HepG2 (cell line): ENCODE data around the gene RRN3. TPM values are rescaled to one million over a fixed set of nuclear protein-coding genes. Genes with fewer than 3 reads are reported as not detected.
"Not testable (repeated sequence)": the region's sequence is repeated elsewhere in the genome, so short reads cannot be mapped to it uniquely, and the experiment has no call there.

Source experiments
- ATAC-seq: fragments of 200-7000 bp; cut with Tn5 transposase; 3 replicates; pipeline ENCODE4 v1.9.1; 2020; ENCODE audit warnings: mild to moderate bottlenecking, moderate library complexity
- BruUV-seq: library from RNA; stranded (reverse); fragments of 400-500 nt; replicated peaks from 2 replicates; lab custom pipeline; 2021; lab: Mats Ljungman, UMichigan
- CTCF ChIA-PET: fragments of 300-600 bp; formaldehyde crosslinking; extraction: SDS; loops from one replicate; lab custom pipeline; 2021; ENCODE audit warnings: low total read pairs, inconsistent platforms, low intra/inter-chr PET ratio; lab: Yijun Ruan, JAX
- POLR2A ChIA-PET: fragments of 350-600 bp; sonication (Branson Sonifier 250); formaldehyde crosslinking; loops from one replicate; lab custom pipeline; 2020; ENCODE audit warnings: antibody characterized with exemption, inconsistent platforms; lab: Yijun Ruan, JAX
- DNase-seq: peaks from one replicate; pipeline ENCODE4 v3.0.0-alpha.2; 2015; ENCODE audit warnings: low spot score
- FAIRE-seq: peaks from 3 replicates; lab custom pipeline; 2011; peaks lifted over from hg19 to GRCh38; lab: Jason Lieb, UNC
- H2AFZ ChIP-seq: one replicate; pipeline ENCODE4 v1.6.1; 2011; ENCODE audit warnings: low read length, inconsistent platforms
- H3K27ac ChIP-seq: fragments of 300-600 bp; 3 replicates; pipeline ENCODE4 v1.8.0; 2011; ENCODE audit warnings: mixed run types, mild to moderate bottlenecking, mixed read lengths, low read length, inconsistent platforms; ENCODE audit not compliant: insufficient read depth; ENCODE audit errors: extremely low read length
- H3K27me3 ChIP-seq, 2 experiments: fragments of 200-600 bp in 1 of 2; 2 replicates in 1 of 2; 3 replicates in 1 of 2; pipeline versions ENCODE4 v1.6.0 to v1.8.0; 2011; ENCODE audit warnings: low read length in 2 of 2, mild to moderate bottlenecking in 2 of 2, moderate library complexity in 2 of 2, inconsistent platforms in 1 of 2; ENCODE audit not compliant: insufficient read depth in 2 of 2, control insufficient read depth in 1 of 2
- H3K36me3 ChIP-seq, 2 experiments: fragments of 200-600 bp in 1 of 2; replicated peaks in 1 of 2; 2 replicates in 1 of 2; 3 replicates in 1 of 2; pipeline versions ENCODE4 v1.5.1 to v1.8.0; 2011; ENCODE audit warnings: low read length in 2 of 2, inconsistent platforms in 1 of 2; ENCODE audit not compliant: insufficient read depth in 2 of 2, control insufficient read depth in 1 of 2
- H3K4me1 ChIP-seq: 2 replicates; pipeline ENCODE4 v1.5.1; 2012; ENCODE audit warnings: low read length, inconsistent platforms; ENCODE audit not compliant: insufficient read depth
- H3K4me2 ChIP-seq: 2 replicates; pipeline ENCODE4 v1.6.0; 2011; ENCODE audit warnings: low read depth, low read length, inconsistent platforms
- H3K4me3 ChIP-seq, 3 experiments: fragments of 200-600 bp in 1 of 3; sonication (generic), shearing (Covaris generic) in 1 of 3; replicated peaks in 1 of 3; 2 replicates each; pipeline ENCODE4 v1.5.1; 2011 to 2016; ENCODE audit warnings: low read length in 3 of 3, inconsistent platforms in 2 of 3, low read depth in 2 of 3, mild to moderate bottlenecking in 2 of 3, control low read depth in 1 of 3, mixed read lengths in 1 of 3; ENCODE audit not compliant: insufficient read depth in 1 of 3
- H3K79me2 ChIP-seq: one replicate; pipeline ENCODE4 v1.6.1; 2011; ENCODE audit warnings: low read length, inconsistent platforms; ENCODE audit not compliant: insufficient read depth
- H3K9ac ChIP-seq: 2 replicates; pipeline ENCODE4 v1.6.0; 2011; ENCODE audit warnings: mild to moderate bottlenecking, low read depth, low read length, inconsistent platforms; ENCODE audit not compliant: insufficient read depth
- H3K9me3 ChIP-seq: 2 replicates; pipeline ENCODE4 v1.5.1; 2012; ENCODE audit warnings: mild to moderate bottlenecking, low read length
- H4K20me1 ChIP-seq: 2 replicates; pipeline ENCODE4 v1.6.0; 2011; ENCODE audit warnings: inconsistent platforms, mild to moderate bottlenecking, low read length, moderate library complexity; ENCODE audit not compliant: insufficient read depth
- WGBS: methylation state at CpG from one replicate; pipeline ENCODE4 v1.1.6; 2017; ENCODE audit warnings: low lambda C conversion rate; 5-methylcytosine and 5-hydroxymethylcytosine counted together
- in situ Hi-C: cut with HindIII; loops from 2 replicates; pipeline ENCODE4 v1.10.0; 2017; ENCODE audit warnings: low pct_unique_long_range_greater_than_20kb; ENCODE audit not compliant: extremely low pct_ligation_motif_present
- intact Hi-C: fragments of 100-400 bp; cut with micrococcal nuclease; formaldehyde crosslinking; loops from one replicate; pipeline ENCODE4 v1.10.0; 2022; ENCODE audit not compliant: unreplicated experiment
- polyA plus RNA-seq, 8 experiments: library from polyadenylated mRNA; depleted of rRNA in 3 of 8; stranded (reverse) in 7 of 8; unstranded in 1 of 8; fragments of >200 nt; fragmentation: Illumina TruSeq in 4 of 8; extraction: Trizol in 4 of 8; gene quantifications; 2 replicates each; pipeline versions ENCODE4 v1.2.1 to v1.2.3, GENCODE V29; 2011 to 2016; ENCODE audit warnings: low read depth in 4 of 8, missing spikeins in 1 of 8, mixed read lengths in 1 of 8; ENCODE audit not compliant: insufficient read depth in 1 of 8
- total RNA-seq, 5 experiments: library from RNA; depleted of rRNA; stranded (reverse); fragments of >200 nt; fragmentation: Illumina TruSeq; extraction: Trizol; gene quantifications; 2 replicates each; pipeline ENCODE4 v1.2.3, GENCODE V29; 2016; ENCODE audit warnings: low read depth in 1 of 5

RRN3 gene
- total and polyA plus RNA-seq, 2 of the 13 experiments (the other 11 are each of a cell fraction or from before 2014, with no cell fraction given): 45.8 to 67.0 TPM

DNA sequence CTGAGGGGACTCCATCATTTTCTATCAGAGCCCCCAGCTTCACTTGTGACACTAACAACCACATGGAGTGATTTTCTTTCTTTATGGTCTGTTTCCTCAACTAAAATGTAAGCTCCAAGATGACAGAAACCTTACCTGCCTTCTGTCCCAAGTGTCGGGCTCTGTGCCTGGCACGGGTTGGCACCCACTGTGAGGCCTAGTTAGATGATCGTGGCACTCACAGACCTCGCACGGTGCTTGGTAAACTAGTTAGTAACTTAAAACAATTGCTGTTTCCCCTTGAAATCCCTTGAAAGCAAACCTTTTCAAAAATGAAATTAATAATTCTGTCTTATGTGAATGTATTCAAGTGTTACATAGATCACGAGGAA is 65.7 kb downstream of the RRN3 start:
- not testable (repeated sequence) for FAIRE-seq

DNA sequence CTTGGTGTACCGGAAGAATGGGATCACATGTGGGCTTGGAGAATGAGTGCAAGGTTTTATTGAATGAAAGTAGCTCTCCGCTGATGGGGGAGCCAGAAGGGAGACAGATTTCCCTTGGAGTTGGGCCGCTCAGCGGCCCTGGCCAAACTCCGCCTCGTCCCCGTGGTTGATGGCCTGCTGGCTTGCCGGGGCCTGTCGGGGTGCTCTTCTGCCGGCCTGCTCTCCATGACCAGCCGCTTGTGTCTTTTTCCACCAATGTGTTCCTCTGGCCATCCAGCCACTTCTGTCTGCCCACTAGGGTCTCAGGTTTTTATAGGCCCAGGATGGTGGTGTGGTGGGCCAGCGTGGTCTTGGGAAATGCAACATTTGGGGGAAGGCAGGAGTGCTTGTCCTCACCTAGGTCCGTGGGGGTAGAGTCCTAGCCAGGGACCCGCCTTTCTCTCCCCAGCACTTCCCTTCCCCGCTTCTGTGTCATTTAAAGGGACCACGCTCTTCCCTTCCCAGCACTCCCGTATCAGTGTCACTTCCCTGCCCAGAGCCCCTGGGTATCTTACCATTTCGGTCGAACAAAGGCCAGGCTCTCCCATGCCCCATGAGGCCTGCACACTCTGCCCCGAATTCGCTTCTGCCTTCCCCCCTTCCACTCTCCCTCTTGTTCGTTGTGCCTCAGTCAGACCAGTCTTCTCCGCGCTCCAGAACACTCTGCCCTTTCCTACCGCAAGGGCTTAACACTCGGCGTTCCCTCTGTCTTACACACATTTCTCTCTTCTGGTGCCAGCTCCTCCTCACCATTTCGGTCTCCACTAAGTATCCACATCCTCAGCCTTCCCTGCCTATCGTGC is 66.3 kb downstream of the RRN3 start:
- H3K27ac ChIP-seq, H3K27me3 ChIP-seq, H3K4me3 ChIP-seq, H3K9me3 ChIP-seq, H4K20me1 ChIP-seq, H3K9ac ChIP-seq, intact Hi-C loops, H2AFZ ChIP-seq, BruUV-seq, CTCF ChIA-PET, H3K79me2 ChIP-seq, POLR2A ChIA-PET, H3K4me2 ChIP-seq, DNase-seq, ATAC-seq, in situ Hi-C loops, FAIRE-seq, H3K4me1 ChIP-seq: not testable (repeated sequence)
- WGBS: 97% methylated on average over 29 of the region's 29 CpGs
- peaks cover 37 to 80% of the 10 kb centered on the region in 2 experiments for H3K36me3 ChIP-seq

More for the DNA sequence above, 65.7 kb downstream of the RRN3 start:
- H3K4me3 ChIP-seq, H3K9me3 ChIP-seq, in situ Hi-C loops, intact Hi-C loops, H3K27ac ChIP-seq, H3K79me2 ChIP-seq, ATAC-seq, H3K4me2 ChIP-seq, H4K20me1 ChIP-seq, H3K9ac ChIP-seq, DNase-seq, H3K27me3 ChIP-seq, H2AFZ ChIP-seq, POLR2A ChIA-PET, H3K4me1 ChIP-seq, CTCF ChIA-PET, BruUV-seq: not testable (repeated sequence)
- 98% methylated on average over 6 of the region's 6 CpGs for WGBS
- H3K36me3 ChIP-seq: peaks cover 38 to 80% of the 10 kb centered on the region in 2 experiments

DNA sequence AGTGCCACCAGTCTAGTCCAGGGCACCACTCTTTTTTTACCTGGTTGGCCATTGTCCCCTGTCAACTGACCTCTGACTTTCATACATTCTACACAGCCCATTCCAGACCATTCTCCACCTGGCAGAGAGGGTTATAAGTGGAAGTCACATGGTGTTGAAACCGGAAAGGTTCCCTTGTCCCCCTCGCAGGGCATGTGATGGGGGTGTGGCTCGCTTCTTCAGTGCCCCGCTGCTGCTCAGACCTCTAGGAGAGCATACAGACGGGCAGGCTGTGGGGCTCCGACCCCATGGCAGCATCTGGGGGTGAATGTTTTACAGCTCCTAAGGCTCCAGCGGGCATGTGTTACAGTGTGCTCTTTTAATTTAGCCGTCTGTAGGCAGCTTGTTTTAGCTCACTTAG is 67.0 kb downstream of the RRN3 start:
- not testable (repeated sequence) for BruUV-seq, FAIRE-seq
- peaks cover 32 to 80% of the 10 kb centered on the region in 2 experiments for H3K36me3 ChIP-seq

DNA sequence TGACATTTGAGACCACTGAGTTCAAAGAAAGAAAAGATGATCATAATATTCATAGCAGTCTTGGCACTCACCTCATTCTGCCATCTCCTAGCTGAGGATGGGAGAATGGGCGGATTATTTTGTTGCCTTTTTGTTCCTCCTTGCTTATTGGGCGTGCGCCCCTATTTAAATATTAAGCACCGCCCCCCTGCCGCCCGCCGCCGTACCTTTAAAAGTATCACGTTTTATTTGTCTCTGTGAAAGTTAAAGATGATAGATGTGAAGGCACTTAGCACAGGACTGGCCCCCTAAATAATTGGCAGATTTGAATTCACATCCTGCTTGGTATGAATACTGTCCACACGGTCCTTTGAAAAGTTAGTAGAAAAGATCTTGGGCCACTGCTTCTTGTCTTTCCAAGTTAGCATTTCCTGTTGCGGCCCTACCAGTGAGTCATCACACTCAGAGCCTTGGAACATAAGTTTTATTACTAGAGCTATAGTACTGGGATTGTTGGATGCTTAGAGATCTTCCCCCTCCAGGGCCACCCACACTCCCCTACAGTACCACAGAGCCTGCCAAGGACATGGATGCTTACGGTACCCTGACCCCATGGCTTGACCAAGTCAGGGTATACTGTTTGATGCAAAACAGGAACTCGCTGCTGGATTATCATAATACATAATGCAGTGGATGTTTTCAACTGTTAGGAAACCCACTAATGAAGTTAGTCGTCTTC is 68.7 kb downstream of the RRN3 start:
- POLR2A ChIA-PET, H3K27ac ChIP-seq: not testable (repeated sequence)

More for the DNA sequence above, 67.0 kb downstream of the RRN3 start:
- H2AFZ ChIP-seq, CTCF ChIA-PET, DNase-seq, intact Hi-C loops, H3K4me3 ChIP-seq, H3K4me2 ChIP-seq, H4K20me1 ChIP-seq, H3K27me3 ChIP-seq, H3K9ac ChIP-seq, H3K79me2 ChIP-seq, H3K27ac ChIP-seq, POLR2A ChIA-PET, H3K9me3 ChIP-seq, in situ Hi-C loops, H3K4me1 ChIP-seq, ATAC-seq: not testable (repeated sequence)
- 97% methylated on average over 6 of the region's 8 CpGs for WGBS

More for the DNA sequence above, 68.7 kb downstream of the RRN3 start:
- DNase-seq, H3K4me2 ChIP-seq, intact Hi-C loops, H3K4me1 ChIP-seq, ATAC-seq, H2AFZ ChIP-seq, H3K27me3 ChIP-seq, H3K9me3 ChIP-seq, H3K4me3 ChIP-seq, CTCF ChIA-PET, in situ Hi-C loops, H3K9ac ChIP-seq, H3K79me2 ChIP-seq, H4K20me1 ChIP-seq, FAIRE-seq: not testable (repeated sequence)
- BruUV-seq: TSS peak; percentile 11
- peaks cover 25 to 71% of the 10 kb centered on the region in 2 experiments for H3K36me3 ChIP-seq
- WGBS: 97% methylated on average over 14 of the region's 14 CpGs
